HEK293 (cell line): Measurements from ENCODE around the gene ZW10.

Experiments
- CTCF ChIA-PET: fragments of 350-600 bp; formaldehyde crosslinking; extraction: SDS; loops from one replicate; lab custom pipeline; 2021; ENCODE audit warnings: antibody characterized with exemption; lab: Yijun Ruan, JAX
- POLR2A ChIA-PET: fragments of 300-600 bp; formaldehyde crosslinking; extraction: SDS; loops from one replicate; lab custom pipeline; 2020; ENCODE audit warnings: antibody characterized with exemption, inconsistent platforms; lab: Yijun Ruan, JAX
- H3K27ac ChIP-seq: fragments of 200-500 bp; sonication (Bioruptor generic); 2 replicates; pipeline ENCODE4 v1.5.1; 2014; ENCODE audit warnings: low read depth, low read length, control low read depth, inconsistent platforms; ENCODE audit errors: extremely low read depth
- H3K36me3 ChIP-seq, 2 experiments: fragments of 200-500 bp in 1 of 2; sonication (Bioruptor generic) in 1 of 2; 1 replicate in 1 of 2; 2 replicates in 1 of 2; pipeline ENCODE4 v1.5.1; 2014 to 2017; ENCODE audit warnings: inconsistent platforms in 2 of 2, low read length in 2 of 2; ENCODE audit not compliant: control insufficient read depth in 2 of 2, insufficient read depth in 1 of 2
- H3K4me1 ChIP-seq: fragments of 200-500 bp; sonication (Bioruptor generic); 2 replicates; pipeline ENCODE4 v1.5.1; 2014; ENCODE audit warnings: mild to moderate bottlenecking, low read length, inconsistent platforms; ENCODE audit not compliant: control insufficient read depth, insufficient read depth
- H3K4me3 ChIP-seq: 2 replicates; pipeline ENCODE4 v1.5.1; 2011; ENCODE audit warnings: low read depth, mild to moderate bottlenecking, control low read depth, low read length, moderate library complexity
- H3K9me3 ChIP-seq: fragments of 200-500 bp; sonication (Bioruptor generic); 2 replicates; pipeline ENCODE4 v1.5.1; 2014; ENCODE audit warnings: low read depth, low read length, inconsistent platforms; ENCODE audit not compliant: control insufficient read depth, insufficient read depth
- KLF16 ChIP-seq: fragments of 450-650 bp; formaldehyde crosslinking; IDR thresholded peaks from 2 replicates; pipeline ENCODE4 v1.5.1; 2017; ENCODE audit warnings: missing biosample characterization, missing genetic modification characterization
- KLF9 ChIP-seq: fragments of 450-650 bp; formaldehyde crosslinking; IDR thresholded peaks from 2 replicates; pipeline ENCODE4 v1.5.1; 2016; ENCODE audit warnings: missing biosample characterization, missing genetic modification characterization, low read depth
- MZF1 ChIP-seq: fragments of 450-650 bp; formaldehyde crosslinking; IDR thresholded peaks from 2 replicates; pipeline ENCODE4 v1.5.1; 2017; ENCODE audit warnings: missing biosample characterization, missing genetic modification characterization, borderline replicate concordance
- ZFHX2 ChIP-seq: fragments of 450-650 bp; formaldehyde crosslinking; conservative IDR thresholded peaks from 2 replicates; pipeline ENCODE4 v1.5.1; 2016; ENCODE audit warnings: missing biosample characterization, missing genetic modification characterization
- ZNF138 ChIP-seq: fragments of 450-650 bp; formaldehyde crosslinking; IDR thresholded peaks from 2 replicates; pipeline ENCODE4 v1.5.1; 2016; ENCODE audit warnings: missing biosample characterization, missing genetic modification characterization, borderline replicate concordance
- ZNF214 ChIP-seq: fragments of 450-650 bp; formaldehyde crosslinking; IDR thresholded peaks from 2 replicates; pipeline ENCODE4 v1.5.1; 2017; ENCODE audit warnings: missing biosample characterization, mild to moderate bottlenecking, missing genetic modification characterization, borderline replicate concordance
- ZNF335 ChIP-seq: fragments of 450-650 bp; formaldehyde crosslinking; conservative IDR thresholded peaks from 2 replicates; pipeline ENCODE4 v1.5.1; 2016; ENCODE audit warnings: missing biosample characterization, missing genetic modification characterization
- ZNF341 ChIP-seq: fragments of 450-650 bp; formaldehyde crosslinking; IDR thresholded peaks from 2 replicates; pipeline ENCODE4; 2016; ENCODE audit warnings: low read depth, missing biosample characterization, missing genetic modification characterization
- ZNF514 ChIP-seq: fragments of 450-650 bp; formaldehyde crosslinking; IDR thresholded peaks from 2 replicates; pipeline ENCODE4 v1.5.1; 2016; ENCODE audit warnings: missing biosample characterization, missing genetic modification characterization
- ZNF544 ChIP-seq: fragments of 450-650 bp; formaldehyde crosslinking; IDR thresholded peaks from 2 replicates; pipeline ENCODE4 v1.5.0; 2017; ENCODE audit warnings: missing biosample characterization, missing genetic modification characterization
- TF ChIP-seq, protein P1 (sequence below): fragments of 450-650 bp; formaldehyde crosslinking; IDR thresholded peaks from 2 replicates; pipeline ENCODE4 v1.5.1; 2016; ENCODE audit warnings: missing biosample characterization, missing genetic modification characterization
- TF ChIP-seq, protein P2 (sequence below): fragments of 450-650 bp; formaldehyde crosslinking; IDR thresholded peaks from 2 replicates; pipeline ENCODE4 v1.5.1; 2017; ENCODE audit warnings: missing biosample characterization, missing genetic modification characterization
- TF ChIP-seq, protein P3 (sequence below): fragments of 450-650 bp; formaldehyde crosslinking; IDR thresholded peaks from 2 replicates; pipeline ENCODE4 v1.5.1; 2016; ENCODE audit warnings: missing biosample characterization, missing genetic modification characterization
- TF ChIP-seq, protein P4 (sequence below): fragments of 450-650 bp; formaldehyde crosslinking; IDR thresholded peaks from 2 replicates; pipeline ENCODE4 v1.5.0; 2017; ENCODE audit warnings: missing biosample characterization, missing genetic modification characterization, borderline replicate concordance

Gene ZW10

DNA sequence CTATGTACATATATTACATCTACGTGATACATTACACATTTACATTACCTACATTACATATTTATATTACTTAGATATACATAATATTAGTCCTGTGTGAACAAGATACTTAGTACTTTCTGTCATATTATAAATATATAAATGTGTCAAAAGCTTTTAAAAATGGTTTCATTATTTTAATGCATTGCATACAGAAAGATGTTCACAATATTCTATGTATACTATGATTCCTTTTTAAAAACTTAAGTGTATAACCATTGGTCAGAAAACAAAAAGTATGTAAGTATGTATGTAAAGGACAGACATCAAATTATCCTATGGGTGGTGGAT, 647 bp upstream of the ZW10 start (continued):
- TF ChIP-seq, protein P1, sequence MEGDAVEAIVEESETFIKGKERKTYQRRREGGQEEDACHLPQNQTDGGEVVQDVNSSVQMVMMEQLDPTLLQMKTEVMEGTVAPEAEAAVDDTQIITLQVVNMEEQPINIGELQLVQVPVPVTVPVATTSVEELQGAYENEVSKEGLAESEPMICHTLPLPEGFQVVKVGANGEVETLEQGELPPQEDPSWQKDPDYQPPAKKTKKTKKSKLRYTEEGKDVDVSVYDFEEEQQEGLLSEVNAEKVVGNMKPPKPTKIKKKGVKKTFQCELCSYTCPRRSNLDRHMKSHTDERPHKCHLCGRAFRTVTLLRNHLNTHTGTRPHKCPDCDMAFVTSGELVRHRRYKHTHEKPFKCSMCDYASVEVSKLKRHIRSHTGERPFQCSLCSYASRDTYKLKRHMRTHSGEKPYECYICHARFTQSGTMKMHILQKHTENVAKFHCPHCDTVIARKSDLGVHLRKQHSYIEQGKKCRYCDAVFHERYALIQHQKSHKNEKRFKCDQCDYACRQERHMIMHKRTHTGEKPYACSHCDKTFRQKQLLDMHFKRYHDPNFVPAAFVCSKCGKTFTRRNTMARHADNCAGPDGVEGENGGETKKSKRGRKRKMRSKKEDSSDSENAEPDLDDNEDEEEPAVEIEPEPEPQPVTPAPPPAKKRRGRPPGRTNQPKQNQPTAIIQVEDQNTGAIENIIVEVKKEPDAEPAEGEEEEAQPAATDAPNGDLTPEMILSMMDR (tag by site-specific recombination): 0 out of 2 replicates have a peak, but pooled peaks have one; percentile 2
- no peak for TF ChIP-seq ZNF544
- TF ChIP-seq, all 188 proteins: peak for 2

DNA sequence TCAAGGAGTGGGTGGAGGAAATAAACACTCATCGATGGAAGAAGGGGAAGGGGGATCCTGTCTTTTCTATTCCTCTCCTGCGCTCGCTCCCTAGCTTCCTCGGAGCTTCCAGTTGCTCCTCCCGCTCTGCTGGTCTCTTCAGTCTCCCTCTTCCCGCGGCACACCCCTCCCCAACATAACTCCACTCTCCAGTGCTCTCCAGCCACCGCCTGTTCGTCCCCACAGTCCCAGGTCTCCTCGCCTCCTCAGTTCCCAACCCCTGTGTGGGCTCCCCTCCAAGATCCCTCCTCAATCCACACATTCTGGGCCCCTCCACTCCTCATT, 438 bp downstream of the ZW10 start:
- ChIA-PET CTCF (interaction anchor here (0.8 to 2.1 kb wide), 6 partner anchors 10 to 467 kb away, joined by 3 to 5 read pairs (median 4); no protein-coding TSS in a partner anchor), POLR2A (interaction anchor here (1.2 kb wide), 1 partner anchor 9 kb away, joined by 3 read pairs; no protein-coding TSS in a partner anchor)
- H3K4me1 ChIP-seq: no peaks in the 10 kb centered on the region
- TF ChIP-seq ZNF335: peak; percentile 99
- peak; percentile 69 for TF ChIP-seq KLF9 (tag by site-specific recombination)
- TF ChIP-seq, protein P2, sequence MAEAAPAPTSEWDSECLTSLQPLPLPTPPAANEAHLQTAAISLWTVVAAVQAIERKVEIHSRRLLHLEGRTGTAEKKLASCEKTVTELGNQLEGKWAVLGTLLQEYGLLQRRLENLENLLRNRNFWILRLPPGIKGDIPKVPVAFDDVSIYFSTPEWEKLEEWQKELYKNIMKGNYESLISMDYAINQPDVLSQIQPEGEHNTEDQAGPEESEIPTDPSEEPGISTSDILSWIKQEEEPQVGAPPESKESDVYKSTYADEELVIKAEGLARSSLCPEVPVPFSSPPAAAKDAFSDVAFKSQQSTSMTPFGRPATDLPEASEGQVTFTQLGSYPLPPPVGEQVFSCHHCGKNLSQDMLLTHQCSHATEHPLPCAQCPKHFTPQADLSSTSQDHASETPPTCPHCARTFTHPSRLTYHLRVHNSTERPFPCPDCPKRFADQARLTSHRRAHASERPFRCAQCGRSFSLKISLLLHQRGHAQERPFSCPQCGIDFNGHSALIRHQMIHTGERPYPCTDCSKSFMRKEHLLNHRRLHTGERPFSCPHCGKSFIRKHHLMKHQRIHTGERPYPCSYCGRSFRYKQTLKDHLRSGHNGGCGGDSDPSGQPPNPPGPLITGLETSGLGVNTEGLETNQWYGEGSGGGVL (tag by site-specific recombination): peak; percentile 70
- TF ChIP-seq ZFHX2: 0 out of 2 replicates have a peak, but pooled peaks have one; percentile 5
- TF ChIP-seq ZNF514: no peak
- TF ChIP-seq, protein P3, sequence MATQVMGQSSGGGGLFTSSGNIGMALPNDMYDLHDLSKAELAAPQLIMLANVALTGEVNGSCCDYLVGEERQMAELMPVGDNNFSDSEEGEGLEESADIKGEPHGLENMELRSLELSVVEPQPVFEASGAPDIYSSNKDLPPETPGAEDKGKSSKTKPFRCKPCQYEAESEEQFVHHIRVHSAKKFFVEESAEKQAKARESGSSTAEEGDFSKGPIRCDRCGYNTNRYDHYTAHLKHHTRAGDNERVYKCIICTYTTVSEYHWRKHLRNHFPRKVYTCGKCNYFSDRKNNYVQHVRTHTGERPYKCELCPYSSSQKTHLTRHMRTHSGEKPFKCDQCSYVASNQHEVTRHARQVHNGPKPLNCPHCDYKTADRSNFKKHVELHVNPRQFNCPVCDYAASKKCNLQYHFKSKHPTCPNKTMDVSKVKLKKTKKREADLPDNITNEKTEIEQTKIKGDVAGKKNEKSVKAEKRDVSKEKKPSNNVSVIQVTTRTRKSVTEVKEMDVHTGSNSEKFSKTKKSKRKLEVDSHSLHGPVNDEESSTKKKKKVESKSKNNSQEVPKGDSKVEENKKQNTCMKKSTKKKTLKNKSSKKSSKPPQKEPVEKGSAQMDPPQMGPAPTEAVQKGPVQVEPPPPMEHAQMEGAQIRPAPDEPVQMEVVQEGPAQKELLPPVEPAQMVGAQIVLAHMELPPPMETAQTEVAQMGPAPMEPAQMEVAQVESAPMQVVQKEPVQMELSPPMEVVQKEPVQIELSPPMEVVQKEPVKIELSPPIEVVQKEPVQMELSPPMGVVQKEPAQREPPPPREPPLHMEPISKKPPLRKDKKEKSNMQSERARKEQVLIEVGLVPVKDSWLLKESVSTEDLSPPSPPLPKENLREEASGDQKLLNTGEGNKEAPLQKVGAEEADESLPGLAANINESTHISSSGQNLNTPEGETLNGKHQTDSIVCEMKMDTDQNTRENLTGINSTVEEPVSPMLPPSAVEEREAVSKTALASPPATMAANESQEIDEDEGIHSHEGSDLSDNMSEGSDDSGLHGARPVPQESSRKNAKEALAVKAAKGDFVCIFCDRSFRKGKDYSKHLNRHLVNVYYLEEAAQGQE: peak; percentile 76
- peak; percentile 33; the same call in 1 of the 2 replicates for TF ChIP-seq MZF1 (tag by site-specific recombination)
- TF ChIP-seq ZNF138 (tag by site-specific recombination): no peak
- peak; percentile 23; the same call in 1 of the 2 replicates for TF ChIP-seq KLF16 (tag by site-specific recombination)
- TF ChIP-seq ZNF214 (tag by site-specific recombination): no peak
- TF ChIP-seq, protein P4, sequence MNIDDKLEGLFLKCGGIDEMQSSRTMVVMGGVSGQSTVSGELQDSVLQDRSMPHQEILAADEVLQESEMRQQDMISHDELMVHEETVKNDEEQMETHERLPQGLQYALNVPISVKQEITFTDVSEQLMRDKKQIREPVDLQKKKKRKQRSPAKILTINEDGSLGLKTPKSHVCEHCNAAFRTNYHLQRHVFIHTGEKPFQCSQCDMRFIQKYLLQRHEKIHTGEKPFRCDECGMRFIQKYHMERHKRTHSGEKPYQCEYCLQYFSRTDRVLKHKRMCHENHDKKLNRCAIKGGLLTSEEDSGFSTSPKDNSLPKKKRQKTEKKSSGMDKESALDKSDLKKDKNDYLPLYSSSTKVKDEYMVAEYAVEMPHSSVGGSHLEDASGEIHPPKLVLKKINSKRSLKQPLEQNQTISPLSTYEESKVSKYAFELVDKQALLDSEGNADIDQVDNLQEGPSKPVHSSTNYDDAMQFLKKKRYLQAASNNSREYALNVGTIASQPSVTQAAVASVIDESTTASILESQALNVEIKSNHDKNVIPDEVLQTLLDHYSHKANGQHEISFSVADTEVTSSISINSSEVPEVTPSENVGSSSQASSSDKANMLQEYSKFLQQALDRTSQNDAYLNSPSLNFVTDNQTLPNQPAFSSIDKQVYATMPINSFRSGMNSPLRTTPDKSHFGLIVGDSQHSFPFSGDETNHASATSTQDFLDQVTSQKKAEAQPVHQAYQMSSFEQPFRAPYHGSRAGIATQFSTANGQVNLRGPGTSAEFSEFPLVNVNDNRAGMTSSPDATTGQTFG (tag by site-specific recombination): 0 out of 2 replicates have a peak, but pooled peaks have one; percentile 36
- peak; percentile 90 for TF ChIP-seq ZNF341 (tag by site-specific recombination)
- peaks cover 0 to 29% of the 10 kb centered on the region in 2 experiments for H3K36me3 ChIP-seq
- no peaks in the 10 kb centered on the region for H3K9me3 ChIP-seq
- H3K27ac ChIP-seq: peak overlapping the region; percentile 47; the same call in 1 of the 2 replicates
- H3K4me3 ChIP-seq: peak overlapping the region; percentile 96
